KMS-11 (cell line): ENCODE measurements around the gene AJAP1.

ENCODE experiments used
- H2AFZ ChIP-seq: fragments of 200-600 bp; sonication (generic); 2 replicates; pipeline ENCODE4 v1.6.1; 2016; ENCODE audit warnings: antibody characterized with exemption, mixed run types, low read depth
- H3K27ac ChIP-seq: fragments of 200-600 bp; sonication (generic); 2 replicates; pipeline ENCODE4 v1.6.1; 2016; ENCODE audit warnings: mild to moderate bottlenecking, mixed run types
- H3K27me3 ChIP-seq: fragments of 200-600 bp; sonication (generic); 2 replicates; pipeline ENCODE4 v1.6.1; 2017; ENCODE audit warnings: mild to moderate bottlenecking, low read depth, mixed run types, moderate library complexity; ENCODE audit not compliant: insufficient read depth
- H3K36me3 ChIP-seq: fragments of 200-600 bp; sonication (generic); 2 replicates; pipeline ENCODE4 v1.6.1; 2017; ENCODE audit warnings: mild to moderate bottlenecking, mixed run types; ENCODE audit not compliant: insufficient read depth
- H3K4me1 ChIP-seq: fragments of 200-600 bp; sonication (generic); 2 replicates; pipeline ENCODE4 v1.6.1; 2016; ENCODE audit warnings: mild to moderate bottlenecking, low read depth, mixed run types; ENCODE audit not compliant: poor library complexity, severe bottlenecking
- H3K4me2 ChIP-seq: fragments of 200-600 bp; sonication (generic); 2 replicates; pipeline ENCODE4 v1.7.0; 2016; ENCODE audit warnings: mild to moderate bottlenecking, mixed run types
- H3K4me3 ChIP-seq: fragments of 200-600 bp; sonication (generic); IDR thresholded peaks from 2 replicates; pipeline ENCODE4 v1.6.1; 2017; ENCODE audit warnings: low read depth, low read length, mixed read lengths; ENCODE audit not compliant: insufficient read depth
- H3K79me2 ChIP-seq: fragments of 200-600 bp; sonication (generic); 2 replicates; pipeline ENCODE4 v1.6.1; 2016; ENCODE audit warnings: low read depth, mixed run types; ENCODE audit not compliant: insufficient read depth
- H3K9ac ChIP-seq: fragments of 200-600 bp; sonication (generic); 2 replicates; pipeline ENCODE4 v1.6.1; 2016; ENCODE audit warnings: mild to moderate bottlenecking, mixed run types
- H4K20me1 ChIP-seq: fragments of 200-600 bp; sonication (generic); 2 replicates; pipeline ENCODE4 v1.6.1; 2016; ENCODE audit warnings: mild to moderate bottlenecking, mixed run types; ENCODE audit not compliant: insufficient read depth
- TF ChIP-seq, protein P1 (sequence below): fragments of 200-600 bp; sonication (generic); conservative IDR thresholded peaks from 2 replicates; pipeline ENCODE4 v1.6.1; 2017; ENCODE audit warnings: low read depth, mild to moderate bottlenecking, antibody characterized with exemption, low read length, moderate library complexity, mixed read lengths

AJAP1 gene

GRCh38 chr1:4770713-4771112, 116.3 kb downstream of the AJAP1 start:
- H3K79me2 ChIP-seq, result no peaks in the 10 kb centered on the region
- peaks cover 9% of the 10 kb centered on the region; the same call in 1 of the 2 replicates for H3K27me3 ChIP-seq
- H3K4me1 ChIP-seq, result no peaks in the 10 kb centered on the region
- no peak overlapping the region for H3K4me2 ChIP-seq
- no peak overlapping the region for H3K4me3 ChIP-seq
- no peaks in the 10 kb centered on the region for H4K20me1 ChIP-seq
- TF ChIP-seq, protein P1, sequence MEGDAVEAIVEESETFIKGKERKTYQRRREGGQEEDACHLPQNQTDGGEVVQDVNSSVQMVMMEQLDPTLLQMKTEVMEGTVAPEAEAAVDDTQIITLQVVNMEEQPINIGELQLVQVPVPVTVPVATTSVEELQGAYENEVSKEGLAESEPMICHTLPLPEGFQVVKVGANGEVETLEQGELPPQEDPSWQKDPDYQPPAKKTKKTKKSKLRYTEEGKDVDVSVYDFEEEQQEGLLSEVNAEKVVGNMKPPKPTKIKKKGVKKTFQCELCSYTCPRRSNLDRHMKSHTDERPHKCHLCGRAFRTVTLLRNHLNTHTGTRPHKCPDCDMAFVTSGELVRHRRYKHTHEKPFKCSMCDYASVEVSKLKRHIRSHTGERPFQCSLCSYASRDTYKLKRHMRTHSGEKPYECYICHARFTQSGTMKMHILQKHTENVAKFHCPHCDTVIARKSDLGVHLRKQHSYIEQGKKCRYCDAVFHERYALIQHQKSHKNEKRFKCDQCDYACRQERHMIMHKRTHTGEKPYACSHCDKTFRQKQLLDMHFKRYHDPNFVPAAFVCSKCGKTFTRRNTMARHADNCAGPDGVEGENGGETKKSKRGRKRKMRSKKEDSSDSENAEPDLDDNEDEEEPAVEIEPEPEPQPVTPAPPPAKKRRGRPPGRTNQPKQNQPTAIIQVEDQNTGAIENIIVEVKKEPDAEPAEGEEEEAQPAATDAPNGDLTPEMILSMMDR, result no peak
- no peak overlapping the region for H3K9ac ChIP-seq
- no peak overlapping the region for H3K27ac ChIP-seq
- no peaks in the 10 kb centered on the region for H3K36me3 ChIP-seq
- no peak overlapping the region for H2AFZ ChIP-seq

- Histone ChIP-seq H3K9ac (no peak overlapping the region), H2AFZ (no peak overlapping the region), H4K20me1 (no peaks in the 10 kb centered on the region), H3K27ac (no peak overlapping the region), H3K4me2 (no peak overlapping the region), H3K4me1 (no peaks in the 10 kb centered on the region), H3K4me3 (no peak overlapping the region), H3K79me2 (no peaks in the 10 kb centered on the region), H3K36me3 (no peaks in the 10 kb centered on the region), H3K27me3 (peaks cover 9% of the 10 kb centered on the region; the same call in 1 of the 2 replicates)
- TF ChIP-seq, protein P1, result no peak
Observed at GRCh38 chr1:4771267-4771666, 116.9 kb downstream of the AJAP1 start.

- H3K79me2 ChIP-seq, result no peaks in the 10 kb centered on the region
- TF ChIP-seq, protein P1, result no peak
- peaks cover 9% of the 10 kb centered on the region; the same call in 1 of the 2 replicates for H3K27me3 ChIP-seq
- no peak overlapping the region for H3K4me3 ChIP-seq
- H3K4me2 ChIP-seq, result no peak overlapping the region
- H2AFZ ChIP-seq, result no peak overlapping the region
- no peaks in the 10 kb centered on the region for H4K20me1 ChIP-seq
- no peak overlapping the region for H3K27ac ChIP-seq
- H3K9ac ChIP-seq, result no peak overlapping the region
- no peaks in the 10 kb centered on the region for H3K36me3 ChIP-seq
- no peaks in the 10 kb centered on the region for H3K4me1 ChIP-seq
Observed at GRCh38 chr1:4771721-4772120, 117.3 kb downstream of the AJAP1 start.

DNA sequence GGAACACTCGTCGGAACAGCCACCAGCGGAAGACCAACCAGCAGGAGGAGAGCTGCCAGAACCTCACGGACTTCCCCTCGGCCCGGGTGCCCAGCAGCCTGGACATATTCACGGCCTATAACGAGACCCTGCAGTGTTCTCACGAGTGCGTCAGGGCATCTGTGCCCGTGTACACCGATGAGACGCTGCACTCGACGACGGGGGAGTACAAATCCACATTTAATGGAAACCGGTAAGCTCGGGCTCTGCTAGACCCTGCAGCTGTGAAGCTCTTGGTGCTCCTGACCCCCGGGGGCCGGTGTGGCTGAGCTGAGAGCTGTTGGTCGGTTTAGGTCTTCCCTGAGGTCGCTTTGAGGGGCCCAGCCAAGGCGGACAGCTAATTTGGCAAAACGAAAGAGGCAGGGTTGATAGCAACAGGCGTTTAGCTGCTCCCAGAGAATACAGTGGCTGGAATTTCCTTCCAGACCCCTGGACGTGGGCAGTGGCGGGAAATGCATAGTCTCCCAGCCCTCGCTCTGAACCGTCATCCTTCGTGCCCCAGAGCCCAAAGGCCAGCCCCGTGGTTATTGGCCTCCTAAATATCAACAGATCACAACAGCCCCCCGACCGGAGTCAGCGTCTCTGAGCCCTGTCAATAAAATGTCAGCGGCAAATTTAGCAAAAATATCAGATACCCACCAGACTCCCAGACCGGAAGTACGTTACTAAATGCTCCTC, 118.0 kb downstream of the AJAP1 start:
- H3K27me3 ChIP-seq, result peaks cover 9% of the 10 kb centered on the region; the same call in 1 of the 2 replicates
- H3K79me2 ChIP-seq, result no peaks in the 10 kb centered on the region
- no peak overlapping the region for H3K27ac ChIP-seq
- TF ChIP-seq, protein P1, result no peak
- H4K20me1 ChIP-seq, result no peaks in the 10 kb centered on the region
- H2AFZ ChIP-seq, result no peak overlapping the region
- H3K9ac ChIP-seq, result no peak overlapping the region
- no peak overlapping the region for H3K4me3 ChIP-seq
- no peaks in the 10 kb centered on the region for H3K36me3 ChIP-seq
- H3K4me1 ChIP-seq, result no peaks in the 10 kb centered on the region
- H3K4me2 ChIP-seq, result no peak overlapping the region
